Measurements from ENCODE around the gene ATP6V1B1. TPM values are rescaled to one million over a fixed set of nuclear protein-coding genes. Genes with fewer than 3 reads are reported as not detected.
A peak's percentile ranks its signal among the peaks of the same experiment; 100 is the strongest.

Gene ATP6V1B1
- total and polyA plus RNA-seq, 2 of the 13 experiments (the other 11 are each of a cell fraction or from before 2014, with no cell fraction given), result 0.58 to 1.6 TPM

- TF ChIP-seq UBTF (CRISPR knock-in tag; IDR thresholded peaks at IDR 0.05), result peak; percentile 69; the same call in 1 of the 2 replicates
- TF ChIP-seq MIER3 (CRISPR knock-in tag; IDR thresholded peaks at IDR 0.05; ENCODE audit: borderline replicate concordance), result no peak
- peak; percentile 77; the same call in 1 of the 2 replicates for TF ChIP-seq HDAC1 (CRISPR knock-in tag; IDR thresholded peaks at IDR 0.05)
- TF ChIP-seq GATAD2A (CRISPR knock-in tag; IDR thresholded peaks at IDR 0.05), result no peak; the same call in 1 of the 2 replicates
- no peak for TF ChIP-seq CBX2 (IDR thresholded peaks at IDR 0.05; ENCODE audit: low read depth, low read length)
- 0 out of 2 replicates have a peak, but pooled peaks have one; percentile 22 for TF ChIP-seq CBX2 (CRISPR knock-in tag; IDR thresholded peaks at IDR 0.05; ENCODE audit: low read depth)
- peak; percentile 22; the same call in 1 of the 2 replicates for TF ChIP-seq ZNF839 (CRISPR knock-in tag; IDR thresholded peaks at IDR 0.05; ENCODE audit: borderline replicate concordance)
- no peak for TF ChIP-seq SMARCE1 (IDR thresholded peaks at IDR 0.05; ENCODE audit: borderline replicate concordance)
- no peak for TF ChIP-seq RNF219 (CRISPR knock-in tag; IDR thresholded peaks at IDR 0.05)
- TF ChIP-seq ATF7 (IDR thresholded peaks at IDR 0.05), result no peak
- no peak for TF ChIP-seq ATF7 (CRISPR knock-in tag; IDR thresholded peaks at IDR 0.05)
- TF ChIP-seq PITX1 (CRISPR knock-in tag; IDR thresholded peaks at IDR 0.05), result peak; percentile 56; the same call in 1 of the 2 replicates
- TF ChIP-seq, protein P1, sequence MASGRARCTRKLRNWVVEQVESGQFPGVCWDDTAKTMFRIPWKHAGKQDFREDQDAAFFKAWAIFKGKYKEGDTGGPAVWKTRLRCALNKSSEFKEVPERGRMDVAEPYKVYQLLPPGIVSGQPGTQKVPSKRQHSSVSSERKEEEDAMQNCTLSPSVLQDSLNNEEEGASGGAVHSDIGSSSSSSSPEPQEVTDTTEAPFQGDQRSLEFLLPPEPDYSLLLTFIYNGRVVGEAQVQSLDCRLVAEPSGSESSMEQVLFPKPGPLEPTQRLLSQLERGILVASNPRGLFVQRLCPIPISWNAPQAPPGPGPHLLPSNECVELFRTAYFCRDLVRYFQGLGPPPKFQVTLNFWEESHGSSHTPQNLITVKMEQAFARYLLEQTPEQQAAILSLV (CRISPR knock-in tag; IDR thresholded peaks at IDR 0.05; ENCODE audit: borderline replicate concordance), result peak; percentile 78; the same call in 1 of the 2 replicates
- no peak for TF ChIP-seq KDM6A (CRISPR knock-in tag; IDR thresholded peaks at IDR 0.05; ENCODE audit: low read depth)
- TF ChIP-seq ZNF496 (CRISPR knock-in tag; IDR thresholded peaks at IDR 0.05; ENCODE audit: insufficient replicate concordance), result no peak
- TF ChIP-seq ZEB1 (IDR thresholded peaks at IDR 0.05; ENCODE audit: insufficient replicate concordance, low read depth), result no peak
- TF ChIP-seq, protein P2, sequence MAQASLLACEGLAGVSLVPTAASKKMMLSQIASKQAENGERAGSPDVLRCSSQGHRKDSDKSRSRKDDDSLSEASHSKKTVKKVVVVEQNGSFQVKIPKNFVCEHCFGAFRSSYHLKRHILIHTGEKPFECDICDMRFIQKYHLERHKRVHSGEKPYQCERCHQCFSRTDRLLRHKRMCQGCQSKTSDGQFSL (CRISPR knock-in tag; IDR thresholded peaks at IDR 0.05), result no peak
- no peak for TF ChIP-seq HOXA5 (CRISPR knock-in tag; IDR thresholded peaks at IDR 0.05)
- TF ChIP-seq GMEB2 (CRISPR knock-in tag; IDR thresholded peaks at IDR 0.05; ENCODE audit: low read depth), result no peak
- TF ChIP-seq PLRG1 (conservative IDR thresholded peaks at IDR 0.05), result no peak
- no peak for TF ChIP-seq CBX1 (IDR thresholded peaks at IDR 0.05; ENCODE audit: low read depth)
- peak; percentile 92; the same call in 1 of the 2 replicates for TF ChIP-seq ZNF761 (CRISPR knock-in tag; conservative IDR thresholded peaks at IDR 0.05)
Measured at GRCh38 chr2:70994009-70994698, 58.5 kb downstream of the ATP6V1B1 start (continued).

Data from HepG2 (cell line).